Lung (tissue), 16 donors: Measurements from ENCODE around the gene PRDX4. TPM values are rescaled to one million over a fixed set of nuclear protein-coding genes. Genes with fewer than 3 reads are reported as not detected.

Experiments
- ATAC-seq: fragments of 200-7000 bp; cut with Tn5 transposase; one replicate; pipeline ENCODE4 v1.9.1; 2020; ENCODE audit warnings: moderate number of reproducible peaks; ENCODE audit not compliant: insufficient read depth, low FRiP score
- DNase-seq, 3 donors: peaks; one replicate each; pipeline ENCODE4 v3.0.0-alpha.2; 2013 to 2017
- H3K27ac ChIP-seq, 2 donors: one replicate each; pipeline ENCODE4 v1.5.1; 2013; ENCODE audit warnings: mild to moderate bottlenecking in 2 of 2, moderate library complexity in 2 of 2, control low read depth in 1 of 2, inconsistent platforms in 1 of 2, low read depth in 1 of 2, low read length in 1 of 2
- H3K27me3 ChIP-seq, 3 donors: one replicate each; pipeline ENCODE4 v1.5.1; 2013; ENCODE audit warnings: low read length in 2 of 3; ENCODE audit not compliant: control insufficient read depth in 3 of 3, insufficient read depth in 3 of 3
- H3K36me3 ChIP-seq, 4 donors: one replicate each; pipeline ENCODE4 v1.5.1; 2013; ENCODE audit warnings: low read length in 4 of 4, mild to moderate bottlenecking in 1 of 4, moderate library complexity in 1 of 4; ENCODE audit not compliant: control insufficient read depth in 4 of 4, insufficient read depth in 4 of 4
- H3K4me1 ChIP-seq, 5 donors: one replicate each; pipeline ENCODE4 v1.5.1; 2013; ENCODE audit warnings: low read length in 5 of 5, mild to moderate bottlenecking in 2 of 5, moderate library complexity in 1 of 5; ENCODE audit not compliant: control insufficient read depth in 5 of 5, insufficient read depth in 5 of 5
- H3K4me3 ChIP-seq: one replicate; pipeline ENCODE4 v1.5.1; 2013; ENCODE audit warnings: mild to moderate bottlenecking, control low read depth, moderate library complexity
- H3K9ac ChIP-seq, 2 donors: one replicate each; pipeline ENCODE4 v1.5.1; 2013; ENCODE audit warnings: low read length in 2 of 2, control low read depth in 1 of 2; ENCODE audit not compliant: insufficient read depth in 1 of 2
- H3K9me3 ChIP-seq, 4 donors: one replicate each; pipeline ENCODE4 v1.5.1; 2013; ENCODE audit warnings: low read length in 3 of 4, mild to moderate bottlenecking in 1 of 4, moderate library complexity in 1 of 4; ENCODE audit not compliant: control insufficient read depth in 4 of 4, insufficient read depth in 3 of 4
- CTCF ChIP-seq: IDR thresholded peaks from 2 replicates; pipeline ENCODE4 v1.5.1; 2012; ENCODE audit warnings: mild to moderate bottlenecking; ENCODE audit errors: control extremely low read depth, extremely low read depth
- WGBS, 2 donors: extraction: QIAGEN DNeasy Blood & Tissue Kit; methylation state at CpG; one replicate each; pipeline ENCODE4 v1.1.7; 2013; 5-methylcytosine and 5-hydroxymethylcytosine counted together
- long read RNA-seq, 5 donors: transcript quantifications; one replicate each; lab custom pipeline, GENCODE V29; 2026
- polyA plus RNA-seq, 2 donors: library from polyadenylated mRNA; stranded (reverse); fragments of 200-250 nt; gene quantifications; one replicate each; pipeline ENCODE4 v1.2.1, GENCODE V29; 2013
- total RNA-seq, 2 donors: library from RNA; depleted of rRNA in 1 of 2; stranded (reverse); fragments of >200 nt in 1 of 2; gene quantifications; one replicate each; pipeline ENCODE4 v1.2.1, GENCODE V29; 2014 to 2021
- donor health status: control.
- donor health status: control.
- donor health status: Bipolar disorder and iron deficiency.
- donor health status: healthy.
- donor health status: DM: yes; HTN: yes; CAD: no.

The PRDX4 gene
- total RNA-seq (100 to 1,000 TPM in 1 of 2 donors, 10 to 100 TPM in 1; 52.4 to 109 TPM), polyA plus RNA-seq (100 to 1,000 TPM in 1 of 2 donors, 10 to 100 TPM in 1; 57.6 to 160 TPM)
- long read RNA-seq, donor 1, transcript PRDX4-202 (7 exons, 1,005 nt): major isoform, 112 of 129 reads
- long read RNA-seq, donor 1, partial matches to known transcripts: 17 of 129 reads
- long read RNA-seq, donor 1, other reads (novel, unspliced or antisense): 0 of 129 reads
- long read RNA-seq, donor 2, transcript PRDX4-202 (7 exons, 1,005 nt): major isoform, 35 of 35 reads
- long read RNA-seq, donor 2, partial matches to known transcripts: 0 of 35 reads
- long read RNA-seq, donor 2, other reads (novel, unspliced or antisense): 0 of 35 reads
- long read RNA-seq, donor 3, transcript PRDX4-202 (7 exons, 1,005 nt): major isoform, 54 of 60 reads
- long read RNA-seq, donor 3, partial matches to known transcripts: 5 of 60 reads
- long read RNA-seq, donor 3, other reads (novel, unspliced or antisense): 0 of 60 reads
- long read RNA-seq, donor 4, transcript PRDX4-202 (7 exons, 1,005 nt): major isoform, 26 of 40 reads
- long read RNA-seq, donor 4, partial matches to known transcripts: 14 of 40 reads
- long read RNA-seq, donor 4, other reads (novel, unspliced or antisense): 0 of 40 reads
- long read RNA-seq, donor 5, transcript PRDX4-202 (7 exons, 1,005 nt): major isoform, 127 of 166 reads
- long read RNA-seq, donor 5, partial matches to known transcripts: 33 of 166 reads
- long read RNA-seq, donor 5, other reads (novel, unspliced or antisense): 5 of 166 reads

- Histone ChIP-seq H3K9me3 (peaks cover 0 to 6% (median 0%) of the 10 kb centered on the region in 4 donors), H3K4me3 (peak within 1 kb of the TSS; percentile 71), H3K27me3 (peaks cover 0 to 16% (median 10%) of the 10 kb centered on the region in 3 donors), H3K27ac (peak within 1 kb of the TSS; percentile 76 to 97), H3K36me3 (no peaks in the 10 kb centered on the region), H3K9ac (peak within 1 kb of the TSS; percentile 67 to 77), H3K4me1 (peaks cover 0 to 7% (median 0%) of the 10 kb centered on the region in 5 donors)
- DNase-seq (peak; percentile 90 to 96 (median 94)), ATAC-seq (peak; percentile 95)
- TF ChIP-seq CTCF: no peak
- WGBS, 2 donors: 1 to 28% methylated on average over 44 to 73 of the region's 73 CpGs
Observed at GRCh38 chrX:23667239-23668177, at the start of gene PRDX4. Gene PRDX4, plus strand, starts transcription at chrX:23667493. Its CDS starts 78 bp downstream, at chrX:23667571.

DNA sequence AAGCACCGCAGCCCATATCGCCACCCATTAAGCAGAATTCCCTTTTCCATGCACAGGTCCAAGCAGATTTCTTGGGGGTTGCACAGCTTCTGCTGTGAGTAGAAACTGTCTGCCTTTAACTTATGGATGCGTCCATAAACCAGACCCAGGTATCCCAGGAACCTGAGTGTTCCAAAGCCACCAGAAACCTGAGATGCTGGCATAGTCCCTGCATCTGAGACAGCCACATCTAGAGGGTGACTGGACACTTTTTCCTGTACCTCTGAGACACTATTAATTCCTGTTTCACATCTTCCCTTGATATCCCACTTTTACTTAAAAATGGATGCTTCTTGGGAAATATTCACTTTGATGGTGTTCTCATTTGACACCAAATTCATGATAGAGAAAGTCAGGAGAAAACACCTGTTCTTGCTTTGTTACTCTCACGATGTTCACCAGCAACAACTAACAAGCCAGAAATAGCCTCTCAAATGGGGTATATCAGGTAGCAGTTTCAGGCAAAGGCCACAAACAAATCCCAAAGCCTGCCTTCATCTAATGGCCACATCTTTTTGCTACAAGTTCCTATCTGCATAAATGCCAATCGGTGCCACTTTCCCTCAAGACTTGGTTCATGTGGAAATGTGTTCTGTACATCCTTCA, 45.5 kb upstream of the PRDX4 start:
- H3K36me3 ChIP-seq: no peaks in the 10 kb centered on the region
- no peak for TF ChIP-seq CTCF
- H3K9ac ChIP-seq: no peak overlapping the region
- 83 to 90% methylated on average over 5 of the region's 5 CpGs for WGBS, 2 donors
- peaks cover 0 to 19% (median 6%) of the 10 kb centered on the region in 3 donors for H3K27me3 ChIP-seq
- no peaks in the 10 kb centered on the region for H3K4me1 ChIP-seq
- no peak for ATAC-seq
- H3K4me3 ChIP-seq: no peak overlapping the region
- H3K9me3 ChIP-seq: peaks cover 0 to 3% (median 0%) of the 10 kb centered on the region in 4 donors
- no peak overlapping the region for H3K27ac ChIP-seq
- no peak for DNase-seq

DNA sequence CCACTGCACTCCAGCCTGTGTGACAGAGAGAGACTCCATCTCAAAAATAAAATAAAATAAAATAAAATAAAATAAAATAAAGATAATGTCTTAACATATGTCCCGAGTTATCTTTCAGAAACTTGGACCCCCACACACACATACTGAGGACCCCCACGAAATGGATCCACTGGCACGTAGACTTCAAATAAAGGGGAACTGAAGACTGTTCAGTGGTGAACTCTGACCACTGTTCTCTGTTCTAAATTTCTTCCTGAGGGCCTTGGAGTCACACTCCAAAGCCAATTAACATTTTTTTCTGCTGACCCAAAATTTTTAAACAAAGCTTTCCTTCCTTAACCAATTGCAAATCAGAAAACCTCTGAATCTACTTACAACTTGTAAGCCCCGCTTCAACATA, 43.5 kb upstream of the PRDX4 start:
- Histone ChIP-seq H3K4me3 (no peak overlapping the region), H3K27me3 (peaks cover 0 to 12% (median 4%) of the 10 kb centered on the region in 3 donors), H3K36me3 (no peaks in the 10 kb centered on the region), H3K9me3 (peaks cover 0 to 3% (median 0%) of the 10 kb centered on the region in 4 donors), H3K27ac (no peak overlapping the region), H3K9ac (no peak overlapping the region), H3K4me1 (no peaks in the 10 kb centered on the region)
- DNase-seq (no peak), ATAC-seq (no peak)
- 71 to 78% methylated on average over 4 of the region's 4 CpGs for WGBS, 2 donors
- no peak for TF ChIP-seq CTCF
